Activated naive CD8-positive, alpha-beta T cell treated with anti-CD3 and anti-CD28 coated beads, Interleukin-2, amount 10 ng/mL, durations not matched to agents 7 days and 5 days (primary cell): ENCODE measurements around the gene CGN. TPM values are rescaled to one million over a fixed set of nuclear protein-coding genes. Genes with fewer than 3 reads are reported as not detected.

Experiments
- ATAC-seq: fragments of 150-1000 bp; cut with Tn5 transposase; one replicate; pipeline ENCODE4 v1.10.0; 2021; ENCODE audit warnings: low read depth, moderate library complexity
- POLR2A ChIA-PET: fragments of 350-600 bp; sonication (Branson Sonifier 250); formaldehyde crosslinking; loops from one replicate; lab custom pipeline; 2021; ENCODE audit warnings: antibody characterized with exemption; lab: Charles Lee
- DNase-seq: peaks from one replicate; pipeline ENCODE4 v3.0.0; 2021
- H3K27ac Mint-ChIP-seq: one replicate; pipeline ENCODE4 v1.8.0; 2022; ENCODE audit warnings: mild to moderate bottlenecking, mixed read lengths
- H3K27me3 Mint-ChIP-seq: one replicate; pipeline ENCODE4 v1.8.0; 2022; ENCODE audit warnings: mild to moderate bottlenecking, moderate library complexity, mixed read lengths
- H3K36me3 Mint-ChIP-seq: one replicate; pipeline ENCODE4 v1.8.0; 2021; ENCODE audit warnings: mild to moderate bottlenecking, mixed read lengths
- H3K4me1 Mint-ChIP-seq: one replicate; pipeline ENCODE4 v1.8.0; 2021; ENCODE audit warnings: mixed read lengths
- H3K4me3 Mint-ChIP-seq: one replicate; pipeline ENCODE4 v1.8.0; 2022; ENCODE audit warnings: mild to moderate bottlenecking, moderate library complexity, mixed read lengths
- H3K9me3 Mint-ChIP-seq: one replicate; pipeline ENCODE4 v1.8.0; 2021; ENCODE audit warnings: mixed read lengths
- microRNA-seq: library from miRNA; unstranded; fragments of <30 nt; microRNA quantifications from one replicate; pipeline ENCODE4 v1.2.0, GENCODE V29; 2022
- total RNA-seq, 2 experiments: library from RNA; stranded (reverse); gene quantifications; one replicate each; pipeline ENCODE4 v1.2.3, GENCODE V29; 2021

The CGN gene
- total RNA-seq, 2 experiments from 2014 or later, result 0.33 to 0.40 TPM

DNA sequence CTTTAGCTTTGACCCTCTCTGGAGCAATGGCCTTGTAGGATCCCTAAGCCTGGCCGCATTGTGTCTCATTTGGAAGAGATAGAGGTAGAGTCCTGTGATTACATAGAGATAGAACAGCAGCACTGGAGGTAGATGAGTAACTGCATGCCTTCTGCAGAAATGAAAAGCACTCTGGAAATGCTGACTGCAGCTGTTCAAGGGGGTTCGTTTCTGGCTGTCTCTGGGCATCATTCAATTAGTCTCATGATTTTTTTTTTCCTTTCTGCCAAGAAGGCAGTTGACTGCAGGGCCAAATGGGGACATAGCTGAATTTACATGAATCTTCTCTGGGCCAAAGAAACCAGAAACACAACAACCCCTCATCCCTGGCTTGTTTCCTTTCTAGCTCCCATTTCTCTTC lies 72.6 kb downstream of the CGN start:
- Mint-ChIP-seq H3K27ac (no peak overlapping the region), H3K27me3 (peaks cover 2% of the 10 kb centered on the region)
- POLR2A ChIA-PET, result no interaction called here

GRCh38 chr1:151584278-151584677 lies 73.1 kb downstream of the CGN start:
- Mint-ChIP-seq H3K9me3 (no peaks in the 10 kb centered on the region), H3K4me1 (peaks cover 4% of the 10 kb centered on the region), H3K27me3 (peaks cover 2% of the 10 kb centered on the region), H3K27ac (no peak overlapping the region), H3K36me3 (no peaks in the 10 kb centered on the region), H3K4me3 (no peak overlapping the region)
- POLR2A ChIA-PET, result no interaction called here
- DNase-seq (no peak), ATAC-seq (no peak)

More for the DNA sequence above, 72.6 kb downstream of the CGN start:
- H3K4me1 Mint-ChIP-seq, result peaks cover 4% of the 10 kb centered on the region
- ATAC-seq, result no peak
- no peaks in the 10 kb centered on the region for H3K36me3 Mint-ChIP-seq
- H3K4me3 Mint-ChIP-seq, result no peak overlapping the region
- H3K9me3 Mint-ChIP-seq, result no peaks in the 10 kb centered on the region
- no peak for DNase-seq

- POLR2A ChIA-PET, result no interaction called here
- ATAC-seq, result no peak
- no peak overlapping the region for H3K4me3 Mint-ChIP-seq
- H3K27ac Mint-ChIP-seq, result no peak overlapping the region
- H3K36me3 Mint-ChIP-seq, result no peaks in the 10 kb centered on the region
- no peak for DNase-seq
- H3K27me3 Mint-ChIP-seq, result peaks cover 2% of the 10 kb centered on the region
- no peaks in the 10 kb centered on the region for H3K9me3 Mint-ChIP-seq
- peaks cover 4% of the 10 kb centered on the region for H3K4me1 Mint-ChIP-seq
Measured at GRCh38 chr1:151584780-151585179, 73.6 kb downstream of the CGN start.

- Mint-ChIP-seq H3K4me3 (no peak overlapping the region), H3K9me3 (no peaks in the 10 kb centered on the region), H3K4me1 (peaks cover 4% of the 10 kb centered on the region), H3K27me3 (peaks cover 5% of the 10 kb centered on the region), H3K36me3 (no peaks in the 10 kb centered on the region), H3K27ac (no peak overlapping the region)
- ATAC-seq (no peak), DNase-seq (no peak)
- POLR2A ChIA-PET, result no interaction called here
Measured at GRCh38 chr1:151585622-151586021, 74.4 kb downstream of the CGN start.

Small RNA genes lying within 50 kb of the gene (microRNA-seq; reads per million reads assigned to microRNA genes)
- gene MIR554, result not detected

Other genes starting within 250 kb of the CGN start
- gene ZNF687, start 229.1 kb upstream of the CGN start, total RNA-seq, result 10 to 100 TPM; 35.5 to 37.0 TPM
- 10 to 100 TPM; 73.8 to 75.7 TPM for gene PI4KB, start 184.0 kb upstream of the CGN start, total RNA-seq
- gene RFX5, start 164.1 kb upstream of the CGN start, total RNA-seq, result 10 to 100 TPM; 68.4 to 73.9 TPM
- not detected for gene SELENBP1, start 138.7 kb upstream of the CGN start, total RNA-seq
- 100 to 1,000 TPM; 240 to 243 TPM for gene PSMB4, start 111.8 kb upstream of the CGN start, total RNA-seq
- gene POGZ, start 51.9 kb upstream of the CGN start, total RNA-seq, result 100 to 1,000 TPM in 1 of 2 experiments, 10 to 100 TPM in 1; 94.8 to 104 TPM
- gene TUFT1, start 28.9 kb downstream of the CGN start, total RNA-seq, result 1 to 10 TPM; 1.5 TPM
- 10 to 100 TPM; 24.8 to 26.6 TPM for gene SNX27, start 100.7 kb downstream of the CGN start, total RNA-seq
- gene CELF3, start 205.4 kb downstream of the CGN start, total RNA-seq, result not detected
- not detected for gene RIIAD1, start 210.1 kb downstream of the CGN start, total RNA-seq